Astrocyte (in vitro differentiated cells and primary cell): ENCODE results near the gene TNFAIP2.

Source experiments
- CTCF ChIP-seq: IDR thresholded peaks from 2 replicates; pipeline ENCODE4 v1.5.1; 2011; ENCODE audit warnings: low read depth, mild to moderate bottlenecking, inconsistent platforms, low read length, moderate library complexity; ENCODE audit not compliant: insufficient read depth
- EZH2 ChIP-seq: IDR thresholded peaks from 2 replicates; pipeline ENCODE4 v1.6.1; 2012; ENCODE audit warnings: mild to moderate bottlenecking, low read length, inconsistent platforms; ENCODE audit not compliant: insufficient read depth

GRCh38 chr14:103160321-103161053 lies 37.2 kb downstream of the TNFAIP2 start:
- TF ChIP-seq EZH2 (no peak), CTCF (no peak)
